Measurements from ENCODE around the gene MYRF. TPM values are rescaled to one million over a fixed set of nuclear protein-coding genes. Genes with fewer than 3 reads are reported as not detected.

MYRF gene
- total RNA-seq, 3 donors from 2014 or later = 0.08 to 1.1 (median 0.24) TPM

Other genes starting within 250 kb of the MYRF start
- gene LRRC10B, start 243.9 kb upstream of the MYRF start, total RNA-seq = not detected
- under 1 TPM; 0.35 to 0.66 (median 0.38) TPM for gene SYT7, start 171.6 kb upstream of the MYRF start, total RNA-seq
- under 1 TPM; 0.20 to 0.35 (median 0.21) TPM for gene DAGLA, start 72.2 kb upstream of the MYRF start, total RNA-seq
- 100 to 1,000 TPM; 139 to 143 (median 142) TPM for gene TMEM258, start 40.0 kb downstream of the MYRF start, total RNA-seq
- gene FEN1, start 40.3 kb downstream of the MYRF start, total RNA-seq = 100 to 1,000 TPM in 1 of 3 donors, 10 to 100 TPM in 2; 92.8 to 108 (median 94.2) TPM
- 1 to 10 TPM; 2.1 to 3.5 (median 3.3) TPM for gene FADS1, start 64.4 kb downstream of the MYRF start, total RNA-seq
- gene FADS2, start 75.7 kb downstream of the MYRF start, total RNA-seq = 1 to 10 TPM; 2.5 to 3.6 (median 3.1) TPM
- gene FADS3, start 138.9 kb downstream of the MYRF start, total RNA-seq = 1 to 10 TPM; 2.6 to 4.1 (median 2.8) TPM
- gene RAB3IL1, start 164.9 kb downstream of the MYRF start, total RNA-seq = 1 to 10 TPM in 1 of 3 donors, under 1 TPM in 1, not detected in 1; 0.15 to 1.4 TPM
- gene BEST1, start 197.7 kb downstream of the MYRF start, total RNA-seq = not detected
- 100 to 1,000 TPM; 351 to 505 (median 363) TPM for gene FTH1, start 215.0 kb downstream of the MYRF start, total RNA-seq

All from activated T-cell treated with anti-CD3 and anti-CD28 coated beads, Interleukin-2, amount 50 U/mL, for 4 hours (primary cell).